ENCODE data around the gene USP19. TPM values are rescaled to one million over a fixed set of nuclear protein-coding genes. Genes with fewer than 3 reads are reported as not detected.

Gene USP19
- total RNA-seq, 2 experiments from 2014 or later, result 77.8 to 78.2 TPM

Small RNAs within 50 kb of the gene (microRNA-seq; reads per million reads assigned to microRNA genes)
- gene MIR6890, result not detected

Other genes with a start within 250 kb of the USP19 start
- gene SLC25A20, start 221.9 kb downstream of the USP19 start, total RNA-seq, result 10 to 100 TPM; 27.5 to 28.3 TPM
- 100 to 1,000 TPM; 108 to 118 TPM for gene ARIH2, start 202.0 kb downstream of the USP19 start, total RNA-seq
- 10 to 100 TPM; 57.4 to 57.7 TPM for gene P4HTM, start 130.6 kb downstream of the USP19 start, total RNA-seq
- 100 to 1,000 TPM; 185 to 207 TPM for gene WDR6, start 113.4 kb downstream of the USP19 start, total RNA-seq
- gene DALRD3, start 102.2 kb downstream of the USP19 start, total RNA-seq, result 10 to 100 TPM; 27.9 to 29.9 TPM
- 10 to 100 TPM; 78.9 to 82.4 TPM for gene NDUFAF3, start 98.7 kb downstream of the USP19 start, total RNA-seq
- 100 to 1,000 TPM; 145 to 146 TPM for gene IMPDH2, start 91.4 kb downstream of the USP19 start, total RNA-seq
- 100 to 1,000 TPM; 141 to 153 TPM for gene QRICH1, start 26.8 kb downstream of the USP19 start, total RNA-seq
- gene QARS1, start 16.1 kb downstream of the USP19 start, total RNA-seq, result 100 to 1,000 TPM; 223 to 237 TPM
- gene LAMB2, start 12.2 kb upstream of the USP19 start, total RNA-seq, result 1 to 10 TPM in 1 of 2 experiments, under 1 TPM in 1; 0.45 to 1.2 TPM
- gene CCDC71, start 45.5 kb upstream of the USP19 start, total RNA-seq, result 10 to 100 TPM; 27.5 to 29.2 TPM
- gene KLHDC8B, start 50.8 kb upstream of the USP19 start, total RNA-seq, result 1 to 10 TPM; 2.6 to 3.2 TPM
- 10 to 100 TPM in 1 of 2 experiments, 1 to 10 TPM in 1; 8.1 to 10.9 TPM for gene C3orf62, start 156.4 kb upstream of the USP19 start, total RNA-seq
- 10 to 100 TPM; 89.6 to 90.0 TPM for gene USP4, start 219.2 kb upstream of the USP19 start, total RNA-seq
- 10 to 100 TPM; 86.4 to 90.6 TPM for gene GPX1, start 237.5 kb upstream of the USP19 start, total RNA-seq

Data from activated naive CD8-positive, alpha-beta T cell treated with anti-CD3 and anti-CD28 coated beads, Interleukin-2, amount 10 ng/mL, durations not matched to agents 7 days and 5 days (primary cell).